Measurements from ENCODE around the gene PCMTD2.

- no peak for TF ChIP-seq POLR2A (IDR thresholded peaks at IDR 0.05; ENCODE audit: low read depth)
- no peak for TF ChIP-seq CTCF (IDR thresholded peaks at IDR 0.05)
These were observed 9.7 kb downstream of the PCMTD2 start for GRCh38 chr20:64265201-64265600.
